ENCODE data around the gene PPP4R3A.
"Not testable (repeated sequence)": the region's sequence is repeated elsewhere in the genome, so short reads cannot be mapped to it uniquely, and the experiment has no call there.

The PPP4R3A gene

DNA sequence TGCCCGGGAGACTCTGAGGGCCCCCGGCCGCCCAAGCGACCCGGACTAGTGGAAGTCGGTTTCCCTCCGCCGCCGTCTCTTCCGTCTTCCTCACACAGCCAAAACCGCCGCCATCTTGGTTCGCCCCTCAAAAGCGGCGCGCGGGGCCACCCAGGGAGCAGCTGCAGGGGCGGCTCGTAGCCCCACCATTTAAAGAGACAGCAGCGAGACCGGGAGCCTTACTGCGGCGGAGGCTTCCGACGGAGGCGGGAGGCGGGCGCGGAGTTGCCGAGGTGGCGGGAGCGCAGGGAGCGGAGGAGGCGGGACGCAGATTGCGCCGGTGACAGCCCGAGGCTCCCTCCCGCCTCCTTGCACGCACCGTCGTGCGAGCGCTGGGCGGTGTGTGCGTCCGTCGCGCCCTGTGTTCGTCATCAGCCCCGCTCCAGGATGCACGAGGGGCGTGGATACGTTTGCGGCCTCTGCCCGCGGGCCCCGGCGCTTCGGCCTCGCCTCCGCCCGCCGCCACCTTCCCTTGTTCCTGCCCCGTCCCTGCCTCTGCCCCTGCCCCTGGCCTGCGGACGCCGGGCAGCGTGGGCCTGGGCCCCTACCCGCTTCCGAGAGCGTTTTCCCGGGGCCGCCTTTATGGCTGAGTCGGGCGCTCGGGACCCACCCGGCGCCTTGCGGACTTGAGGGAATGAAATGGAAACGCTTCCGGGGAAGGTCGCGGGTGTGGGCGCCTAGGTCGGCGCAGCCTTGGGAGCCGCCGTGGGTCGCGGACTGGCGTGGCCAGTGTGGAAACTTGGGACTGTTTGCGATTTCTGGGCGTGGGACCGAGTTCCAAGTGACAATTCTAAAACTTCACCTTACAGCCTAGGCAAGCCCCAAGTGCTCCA, at the start of gene PPP4R3A:
Gene PPP4R3A (minus strand): TSS at position 140 of the 872 bp plus-strand sequence. CDS start 663 bp downstream, outside the sequence.
- peak; percentile 96 for DNase-seq

DNA sequence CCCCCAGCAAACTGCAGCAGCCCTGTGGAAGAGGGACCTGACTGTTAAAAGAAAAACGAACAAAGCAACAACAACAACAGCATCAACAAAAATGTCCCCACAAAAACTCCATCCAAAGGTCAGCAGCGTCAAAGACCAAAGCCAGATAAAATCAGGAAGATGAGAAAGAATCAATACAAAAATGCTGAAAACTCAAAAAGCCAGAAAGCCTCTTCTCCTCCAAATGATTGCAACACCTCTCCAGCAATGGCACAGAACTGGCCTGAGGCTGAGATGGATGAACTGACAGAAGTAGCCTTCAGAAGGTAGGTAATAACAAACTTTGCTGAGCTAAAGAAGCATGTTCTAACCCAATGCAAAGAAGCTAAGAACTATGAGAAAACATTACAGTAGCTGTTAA, 45.4 kb upstream of the PPP4R3A start:
- no peak for DNase-seq

DNA sequence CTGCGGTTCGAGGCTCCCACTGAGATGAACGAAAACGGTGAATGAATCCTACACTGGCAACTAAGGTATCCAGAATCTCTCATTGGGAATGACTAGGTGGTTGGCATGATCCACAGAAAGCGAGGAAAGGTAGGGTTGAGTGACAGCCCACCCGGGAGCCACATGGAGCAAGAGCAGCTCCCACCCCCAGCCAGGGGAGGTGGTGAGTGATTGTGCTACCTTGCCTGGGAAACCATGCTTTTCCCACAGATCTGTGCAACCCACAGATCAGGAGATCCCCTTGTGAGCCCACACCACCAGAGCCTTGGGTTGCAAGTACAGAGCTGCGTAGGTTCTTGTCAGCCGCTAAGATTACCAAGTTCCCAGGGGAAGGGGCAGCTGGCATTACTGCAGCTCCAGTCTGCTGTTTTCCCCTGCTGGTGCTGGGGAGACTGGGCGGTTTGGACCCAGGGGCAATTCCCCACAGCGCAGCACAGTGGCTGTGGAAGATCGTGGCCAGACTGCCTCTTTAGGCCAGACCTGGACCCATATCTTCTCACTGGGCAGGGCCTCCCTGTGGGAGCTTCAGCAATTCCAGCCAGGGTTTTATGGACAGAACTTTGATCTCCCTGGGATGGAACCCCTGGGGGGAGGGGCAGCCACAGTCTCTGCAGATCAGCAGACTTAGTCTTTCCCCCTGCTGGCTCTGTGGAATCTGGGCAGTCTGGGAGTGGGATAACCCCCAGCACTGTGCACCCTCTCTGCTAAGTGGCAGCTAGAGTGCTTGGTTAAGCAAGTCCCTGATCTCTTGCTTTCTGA, 44.6 kb upstream of the PPP4R3A start:
- no peak for DNase-seq

DNA sequence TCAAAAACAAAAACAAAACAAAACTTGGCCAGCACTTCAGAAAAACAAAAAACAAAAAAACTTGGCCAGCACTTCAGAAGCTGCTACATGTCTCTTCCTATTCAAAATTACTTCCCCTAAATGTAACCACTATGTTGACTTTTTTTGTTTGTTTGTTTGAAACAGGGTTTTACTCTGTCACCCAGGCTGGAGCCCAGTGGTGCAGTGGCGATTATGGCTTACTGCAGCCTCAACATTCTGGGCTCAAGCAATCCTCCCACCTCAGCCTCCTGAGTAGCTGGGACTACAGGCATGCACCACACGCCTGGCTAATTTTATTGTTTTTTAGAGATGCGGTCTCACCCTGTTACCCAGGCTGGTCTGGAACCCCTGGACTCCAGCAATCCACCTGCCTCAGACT, 38.0 kb upstream of the PPP4R3A start:
- DNase-seq: no peak

DNA sequence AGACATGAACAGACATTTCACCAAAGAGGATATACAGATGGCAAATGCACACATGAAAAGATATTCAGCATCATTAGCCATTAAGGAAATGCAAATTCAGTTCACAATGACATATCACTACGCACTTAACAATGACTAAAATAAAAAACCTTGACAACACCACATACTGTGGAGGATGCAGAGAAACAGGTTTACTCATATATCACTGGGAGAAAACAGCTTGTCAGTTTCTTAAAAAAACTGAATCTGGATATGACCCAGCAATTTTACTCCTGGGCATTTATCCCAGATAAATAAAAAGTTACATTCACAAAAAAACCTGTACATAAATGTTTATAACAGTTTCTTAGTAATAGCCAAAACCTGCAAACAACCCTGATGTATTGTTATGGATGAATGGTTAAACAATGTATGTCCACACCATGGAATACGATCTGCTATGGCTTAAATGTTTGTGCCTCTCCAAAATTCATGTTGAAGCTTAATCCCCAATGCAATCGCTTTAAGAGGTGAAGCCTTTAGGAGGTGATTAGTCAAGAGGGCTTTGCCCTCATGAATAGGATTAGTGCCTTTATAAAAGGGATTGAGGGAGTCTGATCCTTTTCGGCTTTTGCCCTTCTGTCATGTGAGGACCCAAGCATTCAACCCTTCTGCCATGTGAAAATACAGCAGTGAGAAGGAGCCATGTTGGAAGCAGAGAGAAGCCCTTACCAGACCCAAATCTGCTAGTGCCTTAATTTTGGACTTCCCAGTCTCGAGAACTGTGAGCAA, 36.0 kb upstream of the PPP4R3A start:
- no peak for DNase-seq

DNA sequence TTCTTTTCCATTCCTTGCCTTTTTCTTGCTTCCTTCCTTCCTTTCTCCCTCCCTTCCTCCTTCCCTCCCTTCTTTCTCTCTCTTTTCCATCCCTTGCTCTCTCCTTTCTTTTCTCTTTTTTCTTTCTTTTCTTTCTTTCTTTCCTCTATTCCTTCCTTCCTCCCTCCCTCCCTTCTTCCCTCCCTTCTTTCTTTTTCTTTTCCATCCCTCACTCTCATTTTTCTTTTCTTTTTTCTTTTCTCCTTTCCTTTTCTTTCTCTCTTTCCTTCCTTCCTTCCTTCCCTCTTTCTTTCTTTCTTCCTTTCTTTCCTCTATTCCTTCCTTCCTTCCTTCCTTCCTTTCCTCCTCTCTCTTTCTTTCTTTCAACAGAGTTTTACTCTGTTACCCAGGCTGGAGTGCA, 35.1 kb upstream of the PPP4R3A start:
- DNase-seq: no peak

GRCh38 chr14:91536327-91536726, 26.2 kb upstream of the PPP4R3A start:
- no peak for DNase-seq

DNA sequence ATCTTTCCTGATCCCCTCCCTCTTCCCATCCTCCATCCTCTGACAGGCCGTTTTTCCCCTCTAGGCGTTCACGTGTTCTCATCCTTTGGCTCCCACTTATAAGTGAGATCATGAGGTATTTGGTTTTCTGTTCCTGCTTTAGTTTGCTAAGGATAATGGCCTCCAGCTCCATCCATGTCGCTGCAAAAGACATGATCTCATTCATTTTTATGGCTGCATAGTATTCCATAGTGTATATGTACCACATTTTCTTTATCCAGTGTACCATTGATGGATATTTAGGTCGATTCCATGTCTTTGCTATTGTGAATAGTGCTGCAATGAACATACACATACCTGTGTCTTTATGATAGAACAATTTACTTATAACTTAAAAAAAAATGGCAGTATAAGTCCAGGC, 23.9 kb upstream of the PPP4R3A start:
- not testable (repeated sequence) for DNase-seq

DNA sequence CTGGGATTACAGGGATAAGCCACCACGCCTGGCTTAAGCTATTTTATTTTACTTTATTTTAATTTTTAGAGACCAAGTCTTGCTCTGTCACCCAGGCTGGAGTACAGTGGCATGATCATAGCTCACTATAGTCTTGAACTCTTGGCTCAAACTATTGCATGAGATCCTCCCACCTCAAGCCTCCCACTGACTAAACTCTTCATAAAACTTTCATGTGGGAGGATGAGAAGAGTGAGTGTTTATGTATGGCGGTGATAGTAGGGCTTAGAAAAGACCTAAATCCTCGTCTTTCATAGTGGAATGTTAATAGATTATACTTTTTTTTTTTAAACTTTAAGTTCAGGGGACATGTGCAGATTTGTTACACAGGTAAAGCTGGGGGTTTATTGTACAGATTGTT, 23.5 kb upstream of the PPP4R3A start:
- no peak for DNase-seq

DNA sequence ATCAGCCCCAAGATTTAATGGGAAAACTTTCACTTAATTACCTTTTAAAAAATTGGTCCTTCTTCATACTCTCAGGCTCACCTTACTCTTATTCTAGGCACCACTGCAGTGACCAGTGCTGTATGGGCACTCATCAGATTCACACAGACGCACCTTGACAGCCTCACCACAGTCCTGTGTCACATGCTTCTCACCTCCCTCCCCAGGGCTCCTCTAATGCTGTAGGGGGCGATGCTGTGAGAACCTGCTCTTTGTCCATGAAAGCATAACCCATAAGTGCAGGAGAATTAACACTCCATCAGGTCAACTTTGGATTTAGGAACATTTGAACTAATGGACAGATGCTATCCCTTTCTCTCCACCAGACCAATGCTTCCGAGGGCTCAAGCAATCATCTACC, 13.9 kb upstream of the PPP4R3A start:
- no peak for DNase-seq

DNA sequence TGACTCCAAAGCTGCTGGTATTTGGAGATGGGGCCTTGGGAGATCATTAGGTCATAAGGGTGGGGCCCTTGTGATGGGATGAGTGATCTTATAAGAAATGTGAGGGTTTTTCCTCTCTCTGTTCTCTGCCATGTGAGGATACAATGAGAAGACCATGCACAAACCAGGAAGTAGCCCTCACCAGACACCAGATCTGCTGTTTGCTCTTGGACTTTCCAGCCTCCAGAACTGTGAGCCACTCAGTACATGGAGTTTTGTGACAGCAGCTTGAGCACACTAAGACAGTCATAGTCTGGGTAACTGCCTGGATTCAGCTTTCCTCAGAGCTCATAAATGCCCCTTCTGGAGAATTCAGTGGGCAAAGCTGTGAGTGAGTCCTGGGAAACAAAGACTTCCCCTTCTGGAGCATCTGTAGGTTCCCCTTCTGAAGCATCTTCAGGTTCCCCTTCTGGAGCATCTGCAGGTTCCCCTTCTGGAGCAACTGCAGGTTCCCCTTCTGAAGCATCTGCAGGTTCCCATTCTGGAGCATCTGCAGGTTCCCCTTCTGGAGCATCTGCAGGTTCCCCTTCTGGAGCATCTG, 11.0 kb upstream of the PPP4R3A start:
- no peak for DNase-seq

- no peak for DNase-seq
Measured at GRCh38 chr14:91520138-91520537, 10.0 kb upstream of the PPP4R3A start.

DNA sequence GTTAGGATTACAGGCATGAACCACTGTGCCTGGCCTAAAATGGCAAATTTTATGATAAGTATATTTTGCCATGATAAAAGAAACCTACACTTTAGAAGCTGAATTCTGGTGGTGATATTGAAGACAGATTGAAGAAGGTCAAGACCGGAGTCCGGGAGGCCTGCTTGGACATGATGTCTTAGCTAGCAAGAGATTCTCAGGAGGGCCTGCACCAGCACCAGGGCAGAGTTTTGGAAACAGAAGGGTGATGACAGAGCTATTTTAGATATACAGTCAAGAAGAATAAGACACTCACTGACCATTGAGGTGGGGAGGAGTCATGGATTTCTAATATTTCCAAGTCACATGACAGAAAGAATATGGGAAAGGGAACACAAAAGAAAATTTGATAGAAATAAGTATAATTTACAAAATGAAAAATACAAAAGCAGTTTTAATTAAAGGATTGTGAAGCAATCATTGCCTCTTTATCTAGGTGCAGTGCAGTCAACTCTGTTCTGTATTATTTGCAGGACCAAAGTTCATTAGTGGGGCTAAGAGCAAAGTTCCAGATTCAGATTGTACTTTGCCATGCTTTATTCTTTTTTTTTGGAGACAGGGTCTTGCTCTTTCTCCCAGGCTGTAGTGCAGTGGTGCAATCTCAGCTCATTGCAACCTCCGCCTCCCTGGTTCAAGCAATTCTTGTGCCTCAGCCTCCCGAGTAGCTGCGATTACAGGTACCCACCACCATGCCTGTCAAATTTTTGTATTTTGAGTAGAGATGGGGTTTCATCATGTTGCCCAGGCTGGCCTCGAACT, 9.3 kb upstream of the PPP4R3A start:
- no peak for DNase-seq

- no peak for DNase-seq
Measured at GRCh38 chr14:91516663-91517388, 6.7 kb upstream of the PPP4R3A start.

DNA sequence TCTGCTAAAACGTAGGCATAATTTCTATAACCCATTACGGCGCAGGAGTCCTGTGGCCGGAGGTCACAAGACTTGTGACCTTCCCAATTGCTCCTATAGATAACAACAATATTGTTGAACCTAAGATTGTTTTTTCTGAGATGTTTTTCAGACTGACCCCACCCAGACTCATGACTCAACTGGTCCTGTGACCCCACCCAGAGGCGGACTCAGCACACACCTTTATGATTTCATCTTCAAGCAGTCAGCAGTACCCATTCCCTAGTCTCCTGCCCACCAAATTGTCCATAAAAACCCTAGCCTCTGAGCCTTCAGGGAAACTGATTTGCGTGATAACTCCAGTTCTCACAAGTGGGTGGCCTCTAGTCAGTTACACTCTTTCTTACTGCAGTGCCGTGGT, 5.9 kb upstream of the PPP4R3A start:
- no peak for DNase-seq

- no peak for DNase-seq
Measured at GRCh38 chr14:91511043-91511383, 903 bp upstream of the PPP4R3A start.

DNA sequence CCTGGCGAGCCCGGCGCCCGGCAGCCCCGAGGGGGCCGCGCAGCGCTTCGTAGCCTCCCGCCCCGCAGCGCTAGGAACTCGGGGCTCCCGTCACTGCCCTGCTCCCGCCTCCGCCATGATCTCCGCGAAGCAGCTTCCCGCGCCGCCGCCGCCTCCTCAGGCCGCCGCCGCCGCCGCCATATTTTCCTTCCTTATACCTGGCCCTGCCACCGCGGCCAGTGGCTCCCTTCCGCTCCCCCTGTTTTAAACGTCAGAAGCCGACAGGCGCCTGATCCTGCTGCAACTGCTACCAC, 286 bp downstream of the PPP4R3A start:
- no peak for DNase-seq

GRCh38 chr14:91509083-91509877, 830 bp downstream of the PPP4R3A start:
- no peak for DNase-seq

DNA sequence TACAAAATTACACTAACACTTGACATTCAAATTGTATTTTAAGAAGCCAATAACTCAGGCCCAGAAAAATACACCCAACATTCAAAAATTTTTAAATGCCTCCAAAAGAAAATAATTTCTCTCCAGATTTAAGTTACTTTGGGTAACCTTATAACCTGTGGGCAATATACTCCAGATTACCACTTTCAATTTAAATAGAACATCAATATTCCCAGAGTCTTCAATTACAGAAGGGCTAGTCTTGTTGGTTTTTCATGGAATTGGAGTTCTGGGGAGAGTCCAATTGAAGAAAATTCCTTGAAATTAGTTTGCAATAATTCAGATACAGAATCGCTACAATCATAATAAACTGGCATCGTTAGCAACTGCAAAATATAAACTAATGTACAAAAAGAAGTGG, 2.0 kb downstream of the PPP4R3A start:
- no peak for DNase-seq

DNA sequence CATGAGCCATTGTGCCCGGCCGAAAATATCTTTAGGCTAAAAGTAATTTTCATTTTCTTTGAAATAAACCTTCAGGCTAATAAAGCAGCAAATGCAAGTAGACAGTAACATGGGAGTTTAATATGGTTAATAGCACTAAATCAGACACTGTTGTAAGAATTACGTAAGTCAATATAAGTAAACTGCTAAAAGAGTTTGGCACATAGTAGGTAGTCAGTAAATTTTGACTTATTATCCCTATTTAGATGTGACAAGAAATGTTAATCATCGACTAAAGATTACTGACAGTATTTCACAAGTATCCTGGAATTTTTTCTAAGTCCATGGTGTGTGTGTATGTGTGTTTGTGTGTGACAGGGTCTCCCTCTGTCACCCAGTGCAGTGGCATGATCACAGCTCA, 3.9 kb downstream of the PPP4R3A start:
- no peak for DNase-seq

GRCh38 chr14:91503000-91503504, 7.1 kb downstream of the PPP4R3A start:
- no peak for DNase-seq
